HG02973 (cell line): ENCODE measurements around the gene CALD1.

Experiments
- ATAC-seq: cut with Tn5 transposase; IDR thresholded peaks from one replicate; pipeline ENCODE4 v1.9.1; 2021; ENCODE audit warnings: moderate library complexity; ENCODE audit not compliant: unreplicated experiment

CALD1 gene

GRCh38 chr7:134758981-134759380 is 20.5 kb upstream of the CALD1 start:
- ATAC-seq = no peak

GRCh38 chr7:134761266-134761665 is 18.2 kb upstream of the CALD1 start:
- no peak for ATAC-seq

GRCh38 chr7:134763960-134764359 is 15.5 kb upstream of the CALD1 start:
- ATAC-seq = no peak

- ATAC-seq = no peak
Observed at GRCh38 chr7:134764365-134764764, 15.1 kb upstream of the CALD1 start.

DNA sequence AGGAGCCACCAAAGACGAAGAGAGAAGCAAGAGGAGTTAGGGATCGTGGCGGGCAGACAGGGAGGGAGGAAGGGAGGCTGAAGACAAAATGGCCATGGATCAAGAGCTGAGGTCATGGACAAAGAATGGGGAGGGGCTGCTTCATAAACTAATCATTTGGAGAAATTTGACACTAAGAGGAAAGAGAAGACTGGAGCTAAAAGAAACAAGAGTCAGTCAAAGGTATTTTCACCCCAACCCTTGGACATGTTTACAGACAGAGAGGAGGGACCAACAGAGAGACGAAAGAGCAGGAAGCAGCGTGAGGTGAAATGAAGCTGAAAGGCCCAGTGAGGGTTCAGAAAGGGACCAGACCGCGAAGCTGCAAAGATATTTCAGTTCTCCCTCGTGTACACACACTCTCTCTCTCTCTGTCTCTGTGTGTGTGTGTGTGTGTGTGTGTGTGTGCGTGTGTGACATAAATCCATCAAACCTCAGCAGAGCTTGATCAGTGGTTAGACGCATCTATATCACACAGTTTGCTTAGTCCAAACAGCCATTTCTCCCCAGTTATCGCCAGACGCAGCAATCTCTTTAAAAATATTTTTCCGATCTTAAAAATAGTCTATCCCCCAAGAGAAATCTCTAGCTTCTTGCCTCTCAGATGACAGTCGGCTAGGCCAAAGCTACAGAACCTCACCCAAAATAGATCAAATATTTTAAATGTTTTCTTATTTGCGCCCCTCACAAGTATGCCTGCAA is 12.5 kb upstream of the CALD1 start:
- ATAC-seq = peak; percentile 85

DNA sequence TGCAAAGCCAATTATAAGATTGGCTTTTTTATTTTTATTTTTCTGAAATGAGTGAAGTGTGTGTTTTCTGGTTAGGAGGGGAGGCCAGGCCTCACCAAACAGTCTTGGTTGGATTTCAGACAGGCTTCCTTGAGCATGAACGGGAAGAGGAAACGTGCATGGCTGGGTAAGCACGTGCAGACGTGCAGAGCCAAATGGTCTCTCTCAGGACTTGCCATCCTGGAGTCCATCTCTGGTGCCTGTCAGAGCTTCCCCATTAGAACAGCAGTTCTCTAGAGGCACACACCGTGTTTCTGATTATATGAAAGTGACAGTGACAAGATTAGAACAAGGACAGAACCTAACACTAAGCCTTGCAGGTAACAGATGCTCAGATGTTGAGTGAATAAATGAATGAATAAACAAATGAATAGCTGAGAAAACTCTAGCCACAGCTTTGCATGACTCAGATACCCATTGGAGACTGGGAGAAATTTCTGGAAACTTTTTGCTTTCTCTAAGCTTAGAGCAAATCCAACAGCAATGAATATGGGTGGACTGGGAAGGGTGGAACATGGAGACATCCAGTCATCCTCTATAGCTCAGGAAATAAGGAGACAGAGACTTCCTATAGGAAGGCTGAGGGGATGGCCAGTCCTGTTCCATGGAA is 11.8 kb upstream of the CALD1 start:
- ATAC-seq = peak; percentile 24

- ATAC-seq = no peak
Observed at GRCh38 chr7:134768243-134768642, 11.2 kb upstream of the CALD1 start.

DNA sequence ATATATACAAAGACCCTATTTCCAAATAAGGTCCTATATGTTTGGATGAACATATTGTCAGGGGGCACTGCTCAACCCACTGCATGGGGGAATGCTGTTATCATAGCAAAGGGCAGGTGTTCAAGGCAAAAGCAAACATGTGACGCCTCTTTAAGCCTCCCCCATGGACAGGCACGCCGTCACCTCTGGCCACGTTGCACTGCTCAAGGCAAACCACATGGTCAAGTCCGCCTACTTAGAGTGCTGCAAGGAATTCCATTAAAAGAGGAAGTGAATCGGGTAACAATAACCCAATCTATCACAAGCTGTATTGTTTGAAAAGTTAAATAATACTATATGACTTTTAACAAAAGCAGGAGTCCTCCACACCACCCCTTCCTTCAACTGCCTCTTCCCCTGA is 8.8 kb upstream of the CALD1 start:
- ATAC-seq = no peak

DNA sequence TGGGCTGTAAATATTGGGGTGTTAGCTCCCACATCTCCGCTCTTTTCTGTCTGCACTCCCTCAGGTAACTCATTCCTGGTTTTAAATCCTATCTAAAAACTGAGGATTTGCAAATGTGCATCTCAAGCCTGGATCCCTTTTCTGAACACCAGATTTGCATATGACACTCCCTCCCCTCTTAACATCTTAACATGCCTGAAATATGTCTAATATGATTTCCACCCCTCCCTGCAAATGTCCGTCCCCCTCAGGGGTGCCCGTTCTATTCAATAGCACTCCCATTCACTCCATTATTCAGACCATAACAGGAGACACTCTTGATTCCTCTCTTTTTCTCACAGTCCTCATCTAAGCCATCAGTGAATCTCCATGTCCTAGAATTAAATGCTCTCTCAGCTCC is 8.3 kb upstream of the CALD1 start:
- ATAC-seq = no peak

DNA sequence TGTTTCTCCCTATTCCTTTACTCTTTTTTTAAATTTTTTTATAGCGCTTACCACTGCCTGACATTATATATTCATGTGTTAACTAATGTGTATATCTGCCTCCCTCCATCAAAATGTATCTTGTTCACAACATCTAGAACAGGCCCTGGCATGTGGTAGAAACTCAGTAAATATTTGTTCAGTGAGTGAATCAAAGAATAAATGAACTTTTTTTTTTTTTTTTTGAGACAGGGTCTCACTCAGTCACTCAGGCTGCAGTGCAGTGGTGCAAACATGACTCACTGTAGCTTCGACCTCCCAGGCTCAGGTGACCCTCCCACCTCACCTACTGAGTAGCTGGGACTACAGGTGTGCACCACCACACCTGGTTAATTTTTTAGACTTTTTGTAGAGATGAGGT is 7.5 kb upstream of the CALD1 start:
- no peak for ATAC-seq

- ATAC-seq = no peak
Observed at GRCh38 chr7:134772401-134772800, 7.0 kb upstream of the CALD1 start.

DNA sequence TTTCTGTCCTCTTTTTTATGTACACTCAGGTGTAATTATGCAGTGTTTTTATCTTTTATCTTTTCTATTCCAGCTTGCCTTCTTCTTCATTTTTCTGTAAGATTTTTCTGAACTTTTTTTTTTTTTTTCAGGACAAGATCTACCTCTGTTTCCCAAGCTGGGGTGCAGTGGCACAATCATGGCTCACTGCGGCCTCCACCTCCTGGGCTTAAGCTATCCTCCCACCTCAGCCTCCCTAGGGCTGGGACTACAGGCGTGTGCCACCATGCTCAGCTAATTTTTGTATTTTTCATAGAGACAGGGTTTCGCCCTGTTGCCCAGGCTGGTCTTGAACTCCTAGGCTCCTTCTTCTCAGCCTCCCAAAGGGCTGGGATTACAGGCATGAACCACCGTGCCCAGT is 6.3 kb upstream of the CALD1 start:
- ATAC-seq = no peak

DNA sequence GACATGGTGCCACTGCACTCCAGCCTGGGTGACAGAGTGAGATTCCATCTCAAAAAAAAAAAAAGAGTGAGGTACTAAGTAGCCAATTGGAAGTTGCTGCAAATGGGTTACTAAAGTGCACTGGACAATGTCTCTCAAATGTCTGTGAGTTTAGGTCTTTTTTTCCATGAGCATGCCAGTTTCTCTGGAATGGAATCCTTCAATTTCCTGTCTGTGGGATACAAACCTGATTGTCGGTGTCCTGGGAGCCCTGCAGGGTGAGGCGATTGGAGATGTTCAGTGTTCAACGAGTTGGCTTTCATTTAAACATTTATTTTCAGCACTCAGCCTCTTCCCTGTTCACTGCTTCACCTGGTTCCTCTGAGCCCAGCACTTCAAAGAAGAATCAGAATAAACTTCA is 5.3 kb upstream of the CALD1 start:
- no peak for ATAC-seq

- no peak for ATAC-seq
Observed at GRCh38 chr7:134777470-134777869, 2.0 kb upstream of the CALD1 start.

- no peak for ATAC-seq
Observed at GRCh38 chr7:134777908-134778580, 1.4 kb upstream of the CALD1 start.

GRCh38 chr7:134779741-134780065 is 269 bp downstream of the CALD1 start:
- ATAC-seq = no peak

GRCh38 chr7:134780166-134780828 is 863 bp downstream of the CALD1 start:
- no peak for ATAC-seq

DNA sequence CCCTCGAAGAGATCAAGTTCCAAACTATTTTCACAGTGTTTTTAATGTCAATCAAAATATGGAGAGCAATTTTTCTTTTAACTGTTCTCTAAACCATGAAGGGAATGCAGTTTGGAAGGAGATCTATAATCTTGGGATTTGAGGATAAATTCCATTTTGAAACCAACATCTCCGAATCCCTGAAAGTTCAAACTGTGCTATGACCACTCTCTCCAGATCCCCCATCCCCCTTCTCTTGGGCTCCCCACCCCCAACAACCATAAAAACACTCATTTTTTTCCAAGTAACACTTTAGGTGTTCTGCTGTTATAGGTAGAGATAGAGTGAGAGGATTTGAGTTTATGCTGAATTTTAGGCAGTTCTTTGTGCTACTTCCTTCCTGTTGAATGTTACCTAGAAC is 1.7 kb downstream of the CALD1 start:
- no peak for ATAC-seq

GRCh38 chr7:134782121-134782623 is 2.7 kb downstream of the CALD1 start:
- no peak for ATAC-seq

DNA sequence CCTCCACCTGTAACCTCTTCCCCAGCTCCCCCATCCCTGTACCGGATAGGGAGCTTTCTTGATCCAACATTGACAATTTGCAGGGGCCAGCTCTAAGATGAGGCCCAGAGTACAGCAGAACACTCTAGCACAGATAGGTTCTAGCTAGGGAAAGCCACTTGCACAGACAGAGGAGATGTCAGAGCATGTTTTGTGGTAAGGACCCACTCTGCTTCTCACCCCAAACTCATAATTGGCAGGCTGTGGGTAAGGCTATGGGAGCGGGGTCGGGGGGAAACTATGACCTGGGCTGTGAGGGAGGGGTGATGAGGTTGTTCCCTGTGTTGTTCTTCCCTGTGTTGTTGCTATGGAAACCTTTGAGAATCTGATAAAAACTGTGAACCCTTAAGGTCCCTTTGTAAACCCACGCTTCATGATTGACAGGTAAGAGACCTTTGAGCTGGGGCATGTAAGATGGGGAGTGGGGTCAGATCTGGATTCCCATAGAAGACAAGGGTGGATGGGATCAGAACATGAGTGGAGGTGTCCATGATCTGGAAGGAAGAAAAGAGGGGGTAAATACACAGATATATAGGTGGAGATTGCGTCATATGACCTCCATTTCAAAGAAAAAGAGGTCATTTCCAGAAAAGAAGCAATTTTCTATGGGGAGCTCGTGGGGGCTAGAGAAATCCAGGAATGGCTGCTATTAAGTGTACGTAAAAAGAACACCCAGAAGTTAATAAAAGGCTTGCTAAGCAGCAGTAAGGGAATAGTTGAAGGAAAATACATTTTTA is 4.0 kb downstream of the CALD1 start:
- ATAC-seq = no peak
